ENCODE data around the gene NCOR1. TPM values are rescaled to one million over a fixed set of nuclear protein-coding genes. Genes with fewer than 3 reads are reported as not detected.
"Not testable (repeated sequence)": the region's sequence is repeated elsewhere in the genome, so short reads cannot be mapped to it uniquely, and the experiment has no call there.

Gene NCOR1
- total RNA-seq, 1 experiment from 2014 or later, result 127 TPM

GRCh38 chr17:16239931-16240330 is 24.6 kb upstream of the NCOR1 start:
- TF ChIP-seq EZH2phosphoT487 (IDR thresholded peaks at IDR 0.05; ENCODE audit: borderline replicate concordance, low read length), result no peak
- TF ChIP-seq, protein P1, sequence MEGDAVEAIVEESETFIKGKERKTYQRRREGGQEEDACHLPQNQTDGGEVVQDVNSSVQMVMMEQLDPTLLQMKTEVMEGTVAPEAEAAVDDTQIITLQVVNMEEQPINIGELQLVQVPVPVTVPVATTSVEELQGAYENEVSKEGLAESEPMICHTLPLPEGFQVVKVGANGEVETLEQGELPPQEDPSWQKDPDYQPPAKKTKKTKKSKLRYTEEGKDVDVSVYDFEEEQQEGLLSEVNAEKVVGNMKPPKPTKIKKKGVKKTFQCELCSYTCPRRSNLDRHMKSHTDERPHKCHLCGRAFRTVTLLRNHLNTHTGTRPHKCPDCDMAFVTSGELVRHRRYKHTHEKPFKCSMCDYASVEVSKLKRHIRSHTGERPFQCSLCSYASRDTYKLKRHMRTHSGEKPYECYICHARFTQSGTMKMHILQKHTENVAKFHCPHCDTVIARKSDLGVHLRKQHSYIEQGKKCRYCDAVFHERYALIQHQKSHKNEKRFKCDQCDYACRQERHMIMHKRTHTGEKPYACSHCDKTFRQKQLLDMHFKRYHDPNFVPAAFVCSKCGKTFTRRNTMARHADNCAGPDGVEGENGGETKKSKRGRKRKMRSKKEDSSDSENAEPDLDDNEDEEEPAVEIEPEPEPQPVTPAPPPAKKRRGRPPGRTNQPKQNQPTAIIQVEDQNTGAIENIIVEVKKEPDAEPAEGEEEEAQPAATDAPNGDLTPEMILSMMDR (conservative IDR thresholded peaks at IDR 0.05; ENCODE audit: low read depth, low read length), result no peak
- no peak for TF ChIP-seq EZH2 (IDR thresholded peaks at IDR 0.05; ENCODE audit: low read length, unreplicated experiment)
- no peaks in the 10 kb centered on the region for H4K20me1 ChIP-seq (ENCODE audit: low read length)
- no TSS peak for BruUV-seq (replicated peaks)
- H3K4me1 ChIP-seq (ENCODE audit: insufficient read depth, low read length), result peaks cover 4% of the 10 kb centered on the region; the same call in 1 of the 2 replicates
- ChIA-PET CTCF (no interaction called here), POLR2A (ENCODE audit: unreplicated experiment) (no interaction called here)
- H3K79me2 ChIP-seq (ENCODE audit: low read length), result peaks cover 11% of the 10 kb centered on the region; the same call in 1 of the 2 replicates
- H3K9me3 ChIP-seq (ENCODE audit: low read length), result no peaks in the 10 kb centered on the region
- H3K9ac ChIP-seq (ENCODE audit: low read length), result no peak overlapping the region
- H2AFZ ChIP-seq (ENCODE audit: low read length), result no peak overlapping the region
- no peak overlapping the region for H3K4me2 ChIP-seq (ENCODE audit: low read length)
- intact Hi-C loops (cut with micrococcal nuclease), result no loop called here
- H3K4me3 ChIP-seq (ENCODE audit: low read length), result no peak overlapping the region
- no peak for ATAC-seq
- no peak for DNase-seq
- no peaks in the 10 kb centered on the region for H3K9me2 ChIP-seq (replicated peaks; ENCODE audit: low read length)
- H3K27me3 ChIP-seq (ENCODE audit: low read length), result no peaks in the 10 kb centered on the region
- H3F3A ChIP-seq (ENCODE audit: low read length, unreplicated experiment), result peaks cover 6% of the 10 kb centered on the region
- no peak overlapping the region for H3K27ac ChIP-seq (ENCODE audit: low read length)
- H3K36me3 ChIP-seq (ENCODE audit: low read depth, low read length), result no peaks in the 10 kb centered on the region; the same call in 1 of the 2 replicates

DNA sequence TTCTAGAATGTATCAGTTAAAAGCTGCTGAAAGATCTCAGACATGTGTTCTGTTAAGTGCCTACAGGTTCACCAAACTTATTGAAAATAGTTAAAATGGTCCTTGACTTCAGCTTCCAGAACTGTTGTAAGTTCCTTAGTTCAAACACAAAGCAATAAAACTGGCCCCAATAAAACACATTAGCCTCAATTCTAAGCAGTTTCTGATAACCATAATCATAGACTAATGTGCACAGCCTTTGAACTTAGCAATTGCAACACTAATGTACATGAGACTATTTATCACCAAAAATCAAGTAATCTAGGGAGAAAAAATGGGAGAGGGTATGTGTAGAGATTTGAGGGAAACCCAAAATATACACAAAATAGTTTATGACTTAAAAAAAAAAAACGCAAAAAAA is 17.1 kb upstream of the NCOR1 start:
- intact Hi-C loops (cut with micrococcal nuclease), result no loop called here
- Histone ChIP-seq H3K4me1 (ENCODE audit: insufficient read depth, low read length) (peaks cover 15% of the 10 kb centered on the region), H3K79me2 (ENCODE audit: low read length) (peaks cover 47% of the 10 kb centered on the region), H3K9ac (ENCODE audit: low read length) (no peak overlapping the region), H3K9me3 (ENCODE audit: low read length) (no peaks in the 10 kb centered on the region), H3K27ac (ENCODE audit: low read length) (no peak overlapping the region), H3K4me2 (ENCODE audit: low read length) (no peak overlapping the region), H4K20me1 (ENCODE audit: low read length) (no peaks in the 10 kb centered on the region), H2AFZ (ENCODE audit: low read length) (no peak overlapping the region), H3K4me3 (ENCODE audit: low read length) (no peak overlapping the region), H3K27me3 (ENCODE audit: low read length) (no peaks in the 10 kb centered on the region), H3F3A (ENCODE audit: low read length, unreplicated experiment) (peaks cover 4% of the 10 kb centered on the region), H3K36me3 (ENCODE audit: low read depth, low read length) (peaks cover 3% of the 10 kb centered on the region; the same call in 1 of the 2 replicates), H3K9me2 (replicated peaks; ENCODE audit: low read length) (no peaks in the 10 kb centered on the region)
- no peak for DNase-seq
- TF ChIP-seq EZH2phosphoT487 (IDR thresholded peaks at IDR 0.05; ENCODE audit: borderline replicate concordance, low read length) (no peak), EZH2 (IDR thresholded peaks at IDR 0.05; ENCODE audit: low read length, unreplicated experiment) (no peak)
- TF ChIP-seq, protein P1 (conservative IDR thresholded peaks at IDR 0.05; ENCODE audit: low read depth, low read length), result no peak
- no TSS peak for BruUV-seq (replicated peaks)
- ChIA-PET CTCF (no interaction called here), POLR2A (ENCODE audit: unreplicated experiment) (no interaction called here)
- no peak for ATAC-seq

GRCh38 chr17:16229912-16230561 is 14.7 kb upstream of the NCOR1 start:
- H4K20me1 ChIP-seq (ENCODE audit: low read length); BruUV-seq (replicated peaks); ATAC-seq; H3K9me2 ChIP-seq (replicated peaks; ENCODE audit: low read length); H3K4me2 ChIP-seq (ENCODE audit: low read length); H3F3A ChIP-seq (ENCODE audit: low read length, unreplicated experiment); H3K4me3 ChIP-seq (ENCODE audit: low read length); H2AFZ ChIP-seq (ENCODE audit: low read length); H3K27me3 ChIP-seq (ENCODE audit: low read length); H3K36me3 ChIP-seq (ENCODE audit: low read depth, low read length); H3K9ac ChIP-seq (ENCODE audit: low read length); CTCF ChIA-PET; H3K9me3 ChIP-seq (ENCODE audit: low read length); DNase-seq; intact Hi-C loops (cut with micrococcal nuclease): not testable (repeated sequence)
- H3K27ac ChIP-seq (ENCODE audit: low read length), result peak overlapping the region; percentile 13
- POLR2A ChIA-PET (ENCODE audit: unreplicated experiment), result interaction anchor here (0.6 kb wide), 1 partner anchor 15 kb away, joined by 7 read pairs; the partner anchor contains the start of gene NCOR1
- H3K4me1 ChIP-seq (ENCODE audit: insufficient read depth, low read length), result peaks cover 15% of the 10 kb centered on the region
- peaks cover 70% of the 10 kb centered on the region for H3K79me2 ChIP-seq (ENCODE audit: low read length)

All from PC-3 (cell line).